GM20000 (cell line): ENCODE data around the gene RARRES2.

Source experiments
- DNase-seq: peaks from one replicate; pipeline ENCODE4 v3.0.0; 2012; ENCODE audit warnings: low spot score
- CTCF ChIP-seq: IDR thresholded peaks from 2 replicates; pipeline ENCODE4 v1.5.1; 2012; ENCODE audit warnings: mild to moderate bottlenecking, control low read depth; ENCODE audit errors: extremely low read depth, missing control alignments

The RARRES2 gene

GRCh38 chr7:150356265-150356897, 15.0 kb upstream of the RARRES2 start:
- peak; percentile 20 for TF ChIP-seq CTCF
- no peak for DNase-seq

- no peak for DNase-seq
- TF ChIP-seq CTCF = no peak
Observed at GRCh38 chr7:150355666-150356059, 14.2 kb upstream of the RARRES2 start.

GRCh38 chr7:150351587-150352194, 10.3 kb upstream of the RARRES2 start:
- no peak for DNase-seq
- no peak for TF ChIP-seq CTCF

- DNase-seq = no peak
- no peak for TF ChIP-seq CTCF
Observed at GRCh38 chr7:150346922-150347321, 5.5 kb upstream of the RARRES2 start.

GRCh38 chr7:150345012-150345411, 3.6 kb upstream of the RARRES2 start:
- no peak for TF ChIP-seq CTCF
- no peak for DNase-seq

GRCh38 chr7:150344299-150344698, 2.9 kb upstream of the RARRES2 start:
- no peak for TF ChIP-seq CTCF

GRCh38 chr7:150343225-150343624, 1.8 kb upstream of the RARRES2 start:
- no peak for TF ChIP-seq CTCF
- DNase-seq = no peak

More at GRCh38 chr7:150344299-150344698, 2.9 kb upstream of the RARRES2 start:
- no peak for DNase-seq
